Testis (tissue), 2 donors: ENCODE results near the gene RNASE12.
"Not testable (repeated sequence)": the region's sequence is repeated elsewhere in the genome, so short reads cannot be mapped to it uniquely, and the experiment has no call there.

Source experiments
- CTCF ChIP-seq, 3 experiments: fragments of 450-650 bp in 2 of 3; fragments of 200-600 bp in 1 of 3; sonication (generic) in 1 of 3; IDR thresholded peaks; one replicate each; pipeline ENCODE4 v1.5.1; 2016 to 2019; ENCODE audit warnings: antibody characterized with exemption in 3 of 3, mild to moderate bottlenecking in 2 of 3, moderate library complexity in 1 of 3
- POLR2A ChIP-seq: fragments of 450-650 bp; IDR thresholded peaks from one replicate; pipeline ENCODE4 v1.6.1; 2017; ENCODE audit warnings: antibody characterized with exemption, mild to moderate bottlenecking, moderate library complexity

- TF ChIP-seq CTCF (IDR thresholded peaks at IDR 0.05); POLR2A: not testable (repeated sequence)
These were observed 24.0 kb downstream of the RNASE12 start for GRCh38 chr14:20567199-20567598.
